NCI-H1092 (cell line): ENCODE results near the gene EIF2AK3.
A peak's percentile ranks its signal among the peaks of the same experiment; 100 is the strongest.
"Not testable (repeated sequence)": the region's sequence is repeated elsewhere in the genome, so short reads cannot be mapped to it uniquely, and the experiment has no call there.

Source experiments
- DNase-seq: peaks from one replicate; lab custom pipeline; 2025; lab: John Stamatoyannopoulos, UW

The EIF2AK3 gene

DNA sequence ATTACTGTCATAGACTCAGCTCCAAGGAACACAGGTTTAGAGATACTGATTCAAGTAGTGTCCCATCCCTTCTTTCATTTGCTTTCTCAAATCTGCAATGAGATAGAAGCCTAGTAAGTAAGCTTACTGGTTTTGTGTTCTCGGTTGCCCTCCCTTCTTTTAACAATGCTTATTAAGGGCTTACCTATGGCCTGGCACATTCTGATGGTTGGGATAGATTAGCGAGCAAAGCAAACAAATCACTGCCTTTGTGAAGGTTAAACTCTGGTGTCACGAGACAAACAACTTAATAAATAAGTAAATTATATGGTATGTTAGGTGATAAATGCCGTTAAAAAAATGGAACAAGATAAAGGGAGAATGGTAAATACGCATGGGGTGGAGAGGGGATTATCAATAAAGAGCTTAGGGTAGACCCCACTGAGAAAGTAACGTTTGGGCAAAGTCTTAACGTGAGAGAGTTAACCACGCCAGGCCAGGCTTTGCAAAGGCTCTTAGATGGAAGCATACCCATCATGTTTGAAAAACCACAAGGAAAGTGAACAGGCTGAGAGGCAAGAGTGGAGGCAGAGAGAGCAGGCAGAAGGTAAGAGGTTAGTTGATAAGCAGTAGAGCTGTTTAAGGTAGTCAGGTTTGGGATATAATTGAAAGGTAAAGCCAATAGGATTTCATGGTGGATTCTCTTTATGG lies 31.0 kb downstream of the EIF2AK3 start:
- DNase-seq = no peak

DNA sequence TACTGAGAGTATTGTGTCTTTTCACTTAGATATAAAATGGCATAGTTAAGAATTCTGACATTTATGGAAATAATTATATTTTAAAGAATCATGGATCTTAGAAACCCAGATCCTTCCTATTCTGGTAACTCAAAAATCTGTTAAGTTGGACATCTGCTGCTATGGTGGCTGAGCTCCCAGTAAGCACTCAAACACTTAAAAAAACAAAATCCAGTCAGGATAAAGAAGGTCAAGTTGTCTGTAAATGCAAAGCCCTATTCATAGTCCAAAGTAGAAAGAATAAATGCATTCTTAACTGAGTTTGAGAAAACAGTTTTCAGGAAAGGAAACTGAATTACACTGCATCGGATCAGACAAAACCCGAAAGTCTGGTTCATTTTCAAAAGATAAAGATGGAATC lies 35.6 kb downstream of the EIF2AK3 start:
- no peak for DNase-seq

GRCh38 chr2:88590998-88591613 lies 36.2 kb downstream of the EIF2AK3 start:
- DNase-seq = peak; percentile 4

DNA sequence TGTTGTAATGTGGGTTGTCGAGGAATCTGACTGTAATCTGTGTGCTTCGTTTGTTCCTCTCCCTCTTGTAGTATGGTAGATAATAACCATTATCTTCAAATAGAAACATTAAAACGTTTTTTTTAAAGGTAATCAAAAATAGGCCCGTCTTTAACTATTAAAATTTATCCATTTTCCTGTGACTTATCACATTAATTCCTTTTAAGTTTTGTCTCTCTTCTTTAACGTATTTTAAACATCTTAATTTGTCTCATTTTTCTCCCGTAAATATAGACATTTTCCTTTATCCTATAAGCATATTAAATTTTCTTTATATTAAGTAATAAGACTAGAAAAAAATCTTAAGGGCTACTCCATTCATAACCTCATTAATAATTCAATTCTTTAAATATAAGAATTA lies 41.3 kb downstream of the EIF2AK3 start:
- DNase-seq = no peak

DNA sequence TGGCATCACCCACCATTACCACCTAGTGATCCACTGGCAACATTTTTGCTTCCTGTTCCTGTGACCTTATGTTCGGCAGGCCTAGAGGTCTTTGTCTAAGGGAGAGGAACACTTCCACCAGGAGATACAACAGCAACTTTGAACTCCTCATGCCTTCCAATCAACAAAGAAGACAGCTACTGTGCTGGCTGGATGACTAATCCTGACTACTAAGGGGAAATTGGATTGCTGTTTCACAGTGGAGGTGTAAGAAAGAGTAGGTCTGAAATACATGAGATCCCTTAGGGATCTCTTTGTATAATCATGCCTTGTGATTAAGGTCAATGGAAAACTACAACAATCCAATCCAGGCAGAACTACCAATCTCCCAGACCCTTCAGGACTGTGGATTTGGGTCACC lies 45.2 kb downstream of the EIF2AK3 start:
- DNase-seq = no peak

GRCh38 chr2:88580088-88580487 lies 47.2 kb downstream of the EIF2AK3 start:
- DNase-seq = no peak

GRCh38 chr2:88575630-88576029 lies 51.6 kb downstream of the EIF2AK3 start:
- no peak for DNase-seq

- no peak for DNase-seq
Measured at GRCh38 chr2:88575051-88575450, 52.2 kb downstream of the EIF2AK3 start.

GRCh38 chr2:88574445-88574844 lies 52.8 kb downstream of the EIF2AK3 start:
- no peak for DNase-seq

DNA sequence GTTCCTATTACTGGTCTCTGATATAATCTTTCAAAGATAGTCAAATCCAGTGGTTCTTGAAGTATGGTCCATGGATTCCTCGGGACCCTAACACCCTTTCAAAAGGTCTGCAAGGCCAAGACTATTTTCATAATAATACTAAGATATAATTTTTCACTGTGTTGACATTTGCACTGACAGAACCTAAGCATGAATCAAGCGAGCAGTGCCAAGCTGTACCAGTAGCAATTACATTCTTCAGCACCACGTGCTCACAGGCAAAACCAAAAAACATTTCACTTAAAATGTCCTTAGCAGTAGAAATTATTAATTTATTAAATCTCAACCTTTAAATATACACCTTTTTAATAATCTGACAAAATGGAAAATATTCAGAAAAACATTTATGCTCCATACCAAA lies 59.1 kb downstream of the EIF2AK3 start:
- DNase-seq = no peak

DNA sequence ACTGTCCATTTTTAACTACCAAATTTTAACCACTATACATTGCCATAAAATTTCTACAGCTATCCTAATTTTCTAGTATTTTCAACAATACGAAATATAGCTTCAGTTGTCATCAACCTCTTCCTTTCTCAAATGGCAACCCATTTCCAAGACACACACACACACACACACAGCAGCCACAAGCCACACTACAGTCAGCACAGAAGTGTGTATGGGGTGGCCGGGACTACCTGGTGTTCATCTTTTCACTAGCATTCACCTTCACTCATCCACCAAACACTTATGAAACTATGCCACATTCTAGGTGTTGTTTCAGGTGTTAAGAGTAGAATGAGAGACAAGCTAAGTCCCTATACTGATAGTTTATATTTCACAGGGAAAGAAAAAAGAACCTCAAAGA lies 62.9 kb downstream of the EIF2AK3 start:
- DNase-seq = no peak

DNA sequence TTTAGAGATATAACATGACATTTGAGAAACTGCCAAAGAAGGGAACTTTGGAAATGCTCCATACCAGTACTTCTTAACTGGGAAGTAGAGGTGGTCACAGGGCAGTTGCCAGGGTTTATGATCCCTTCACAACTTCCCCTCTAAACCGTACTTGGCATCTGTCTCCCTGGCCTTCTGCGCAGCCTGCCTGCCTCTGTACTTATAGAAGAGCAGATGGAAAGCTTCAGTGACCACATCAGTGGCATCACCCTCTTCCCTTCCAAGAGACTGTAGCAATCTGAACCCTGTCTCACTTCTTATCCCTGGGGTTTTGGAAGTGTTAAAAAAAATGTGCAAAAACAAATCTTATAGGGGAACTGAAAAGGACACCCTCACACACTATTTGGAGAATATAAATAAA lies 64.1 kb downstream of the EIF2AK3 start:
- no peak for DNase-seq

DNA sequence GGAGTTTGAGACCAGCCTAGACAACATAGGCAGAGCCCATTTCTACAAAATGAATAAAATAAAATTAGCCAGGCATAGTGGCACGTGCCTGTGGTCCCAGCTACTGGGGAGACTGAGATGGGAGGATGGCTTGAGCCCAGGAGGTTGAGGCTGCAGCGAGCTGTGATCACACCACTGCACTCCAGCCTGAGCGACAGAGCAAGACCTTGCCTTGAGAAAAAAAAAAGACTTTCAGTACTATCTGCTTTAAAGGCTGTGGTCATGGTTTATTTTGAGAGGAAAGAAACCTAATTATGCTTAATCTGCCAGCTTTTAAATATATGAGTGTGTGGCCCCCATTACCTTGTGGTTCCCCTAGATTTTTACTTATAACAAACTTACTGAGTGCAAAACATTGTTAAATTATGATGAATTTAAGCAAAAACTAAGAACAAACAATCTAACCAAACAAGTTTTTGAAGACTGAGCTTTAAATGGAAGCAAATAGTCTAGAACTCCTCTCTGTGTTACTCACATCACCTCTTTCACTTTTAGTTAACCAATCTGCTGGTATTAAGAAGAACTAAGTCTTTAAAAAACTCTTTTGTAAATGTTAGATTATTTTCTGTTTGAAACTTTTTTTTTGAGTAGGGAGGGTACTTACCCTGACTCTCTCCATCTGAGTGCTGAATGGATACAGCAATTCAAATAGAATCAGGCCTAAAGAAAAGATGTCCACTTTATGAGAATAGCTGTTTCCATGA lies 65.4 kb downstream of the EIF2AK3 start:
- no peak for DNase-seq

DNA sequence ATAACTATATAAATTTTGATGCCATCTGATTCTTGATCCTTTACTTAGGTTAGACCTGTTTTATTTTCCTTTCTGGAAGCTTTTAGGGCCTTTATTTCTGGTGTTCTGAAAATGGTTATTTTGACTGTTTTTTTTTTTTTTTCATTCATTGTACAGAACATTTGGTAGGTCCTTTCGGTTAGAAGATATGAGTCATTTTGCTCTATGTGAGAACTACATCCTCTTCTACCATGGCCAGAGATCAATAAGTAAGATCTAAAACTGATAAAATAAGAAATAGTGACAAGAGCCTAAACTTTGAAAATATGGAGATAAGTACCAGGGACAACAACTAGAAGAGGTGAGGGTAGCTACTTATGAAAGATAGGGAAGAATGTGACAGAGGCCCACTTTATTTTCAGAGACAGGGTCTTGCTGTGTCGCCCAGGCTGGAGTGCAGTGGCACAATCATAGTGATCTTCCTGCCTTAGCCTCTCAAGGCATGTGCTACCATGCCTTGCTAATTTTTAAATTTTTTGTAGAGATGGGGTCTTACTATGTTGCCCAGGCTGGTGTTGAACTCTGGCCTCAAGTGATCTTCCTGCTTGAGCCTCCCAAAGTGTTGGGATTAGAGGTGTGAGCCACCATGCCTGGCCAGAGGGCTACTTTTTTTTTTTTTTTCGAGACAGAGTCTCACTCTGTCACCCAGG lies 66.5 kb downstream of the EIF2AK3 start:
- DNase-seq = no peak

DNA sequence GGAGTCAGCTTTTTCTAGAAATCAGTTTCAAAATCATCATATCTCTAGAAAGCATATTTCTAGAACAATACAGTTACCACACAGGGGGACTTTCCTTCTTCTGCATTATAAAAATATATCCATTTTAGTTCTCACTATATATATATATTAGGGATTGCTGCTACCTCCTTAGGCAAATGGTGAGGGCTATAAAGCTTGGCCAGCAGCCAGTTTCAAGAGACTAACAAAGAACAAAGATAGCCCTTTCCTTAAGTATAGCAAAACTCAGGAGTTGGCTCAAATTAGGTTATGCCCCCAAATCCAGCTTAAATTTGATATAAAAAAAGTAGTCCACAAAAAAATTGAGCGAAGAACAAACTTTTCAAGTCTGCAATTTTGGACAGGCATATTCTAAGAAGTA lies 70.0 kb downstream of the EIF2AK3 start:
- no peak for DNase-seq

GRCh38 chr2:88556026-88556425 lies 71.2 kb downstream of the EIF2AK3 start:
- no peak for DNase-seq

GRCh38 chr2:88554189-88554588 lies 73.1 kb downstream of the EIF2AK3 start:
- DNase-seq = no peak

DNA sequence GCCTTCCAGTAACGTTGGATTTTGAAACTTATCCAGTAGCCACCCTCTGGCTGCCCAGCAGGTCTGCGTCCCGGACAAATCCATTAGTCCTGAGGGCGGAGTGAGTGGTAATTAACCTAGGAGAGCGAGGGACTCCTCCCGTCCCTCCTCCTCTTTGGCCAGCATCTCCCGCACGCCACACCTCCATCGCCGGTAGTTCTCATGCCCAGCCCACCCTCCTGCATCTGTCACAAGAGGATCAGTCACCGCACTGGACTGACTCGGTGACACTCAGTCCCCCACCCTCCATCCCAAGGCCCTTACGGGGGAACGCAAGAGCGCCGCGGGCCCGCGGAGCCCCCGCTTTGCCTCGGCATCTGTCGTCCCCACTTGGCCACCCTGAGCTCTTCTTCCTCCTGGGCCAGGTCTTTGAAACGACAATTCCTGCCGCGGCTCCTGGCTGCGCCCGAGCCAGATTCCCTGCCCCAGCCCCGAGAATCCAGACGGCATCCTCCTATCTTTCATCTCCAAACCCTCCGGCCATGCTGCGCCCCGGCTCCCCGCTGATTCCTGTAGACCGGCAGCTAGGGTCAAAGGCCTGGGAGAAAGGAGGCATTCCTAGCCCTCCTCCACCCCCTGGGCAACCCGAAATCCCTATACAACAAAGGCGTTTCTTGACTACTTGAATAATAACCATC lies 77.5 kb downstream of the EIF2AK3 start:
- DNase-seq = no peak

- not testable (repeated sequence) for DNase-seq
Measured at GRCh38 chr2:88546291-88546690, 81.0 kb downstream of the EIF2AK3 start.

DNA sequence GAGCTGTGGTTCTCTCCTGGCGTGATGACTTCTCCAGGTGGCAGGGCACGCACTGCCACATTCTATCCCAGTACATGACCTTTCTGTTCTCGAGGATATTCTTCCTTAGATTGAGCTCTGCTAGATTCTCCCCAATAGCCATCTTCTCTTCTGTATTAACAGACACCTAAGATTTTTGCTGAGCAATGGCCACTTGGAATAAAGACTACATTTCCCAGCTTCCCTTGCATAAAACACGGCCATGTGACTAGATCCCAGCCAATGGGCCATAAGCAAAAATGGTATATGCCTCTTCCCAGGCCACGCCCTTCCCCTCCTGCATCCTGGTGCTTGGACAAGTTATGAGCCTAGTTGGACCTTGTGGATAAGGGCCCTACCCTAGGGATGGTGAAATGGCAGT lies 82.1 kb downstream of the EIF2AK3 start:
- no peak for DNase-seq

GRCh38 chr2:88543541-88544057 lies 83.7 kb downstream of the EIF2AK3 start:
- no peak for DNase-seq

- no peak for DNase-seq
Measured at GRCh38 chr2:88542668-88543067, 84.6 kb downstream of the EIF2AK3 start.
